K562 (cell line): ENCODE results near the gene CD46. TPM values are rescaled to one million over a fixed set of nuclear protein-coding genes. Genes with fewer than 3 reads are reported as not detected.

Experiments
- ATAC-seq: fragments of 200-7000 bp; cut with Tn5 transposase; 3 replicates; pipeline ENCODE4 v1.9.1; 2020; ENCODE audit warnings: moderate library complexity
- BruUV-seq: library from RNA; stranded (reverse); fragments of 400-500 nt; replicated peaks from 2 replicates; lab custom pipeline; 2021; lab: Mats Ljungman, UMichigan
- CTCF ChIA-PET: fragments of 300-600 bp; formaldehyde crosslinking; extraction: SDS; loops from one replicate; lab custom pipeline; 2021; ENCODE audit warnings: low intra/inter-chr PET ratio; lab: Yijun Ruan, JAX
- POLR2A ChIA-PET: fragments of 300-600, 350-650 bp; sonication (Branson Sonifier 250); formaldehyde crosslinking; extraction: SDS; loops from one replicate; lab custom pipeline; 2021; ENCODE audit warnings: antibody characterized with exemption, inconsistent platforms; lab: Yijun Ruan, JAX
- DNase-seq, 4 experiments: peaks; one replicate each; pipeline versions ENCODE4 v3.0.0 to v3.0.0-alpha.2; 2011 to 2018; ENCODE audit warnings: low spot score in 3 of 4, mixed read lengths in 3 of 4; ENCODE audit errors: extremely low read depth in 1 of 4
- FAIRE-seq: peaks from 2 replicates; lab custom pipeline; 2011; peaks lifted over from hg19 to GRCh38; lab: Jason Lieb, UNC
- H2AFZ ChIP-seq: 2 replicates; pipeline ENCODE4 v1.6.0; 2011; ENCODE audit warnings: low read depth, low read length, control low read depth, inconsistent platforms
- H3K27ac ChIP-seq: fragments of 200-600 bp; 3 replicates; pipeline ENCODE4 v1.8.0; 2011; ENCODE audit warnings: low read depth, mild to moderate bottlenecking, control low read depth, inconsistent platforms, low read length, moderate library complexity, mixed read lengths; ENCODE audit errors: extremely low read depth
- H3K27me3 ChIP-seq, 2 experiments: fragments of 300-600 bp in 1 of 2; 2 replicates in 1 of 2; 3 replicates in 1 of 2; pipeline versions ENCODE4 v1.6.0 to v1.8.0; 2011; ENCODE audit warnings: inconsistent platforms in 2 of 2, low read length in 2 of 2, mild to moderate bottlenecking in 1 of 2, mixed read lengths in 1 of 2, moderate library complexity in 1 of 2; ENCODE audit not compliant: control insufficient read depth in 2 of 2, insufficient read depth in 2 of 2
- H3K36me3 ChIP-seq: fragments of 300-600 bp; 3 replicates; pipeline ENCODE4 v1.8.0; 2011; ENCODE audit warnings: mild to moderate bottlenecking, low read length, inconsistent platforms; ENCODE audit not compliant: control insufficient read depth, insufficient read depth
- H3K4me1 ChIP-seq, 2 experiments: fragments of 200-600 bp in 1 of 2; replicated peaks in 1 of 2; 2 replicates in 1 of 2; 3 replicates in 1 of 2; pipeline versions ENCODE4 v1.5.1 to v1.8.0; 2011; ENCODE audit warnings: inconsistent platforms in 2 of 2, low read length in 2 of 2, mild to moderate bottlenecking in 1 of 2, mixed read lengths in 1 of 2, moderate library complexity in 1 of 2; ENCODE audit not compliant: control insufficient read depth in 2 of 2, insufficient read depth in 2 of 2
- H3K4me2 ChIP-seq: 2 replicates; pipeline ENCODE4 v1.6.1; 2011; ENCODE audit warnings: low read length, control low read depth, inconsistent platforms, mixed read lengths; ENCODE audit not compliant: insufficient read depth
- H3K4me3 ChIP-seq: fragments of 200-600 bp; sonication (generic), shearing (Covaris generic); 2 replicates; pipeline ENCODE4 v1.5.1; 2016; ENCODE audit warnings: control low read depth, inconsistent platforms
- H3K79me2 ChIP-seq: fragments of 200-600 bp; 3 replicates; pipeline ENCODE4 v1.8.0; 2011; ENCODE audit warnings: low read length, inconsistent platforms; ENCODE audit not compliant: control insufficient read depth, insufficient read depth
- H3K9ac ChIP-seq, 2 experiments: 2 replicates each; pipeline versions ENCODE4 v1.6.0 to v1.6.1; 2011; ENCODE audit warnings: low read depth in 2 of 2, low read length in 2 of 2, control low read depth in 1 of 2, inconsistent platforms in 1 of 2, mild to moderate bottlenecking in 1 of 2, mixed read lengths in 1 of 2; ENCODE audit not compliant: insufficient read depth in 1 of 2
- H3K9me1 ChIP-seq: one replicate; pipeline ENCODE4 v1.6.0; 2011; ENCODE audit warnings: inconsistent platforms, mild to moderate bottlenecking, low read length, moderate library complexity; ENCODE audit not compliant: control insufficient read depth, insufficient read depth
- H3K9me3 ChIP-seq: replicated peaks from 2 replicates; pipeline ENCODE4 v1.5.1; 2011; ENCODE audit warnings: low read depth, low read length, inconsistent platforms; ENCODE audit not compliant: control insufficient read depth, insufficient read depth
- H4K20me1 ChIP-seq: replicated peaks from 2 replicates; pipeline ENCODE4 v1.6.1; 2011; ENCODE audit warnings: low read length, inconsistent platforms, mixed read lengths; ENCODE audit not compliant: control insufficient read depth, insufficient read depth
- BHLHE40 ChIP-seq: IDR thresholded peaks from 2 replicates; pipeline ENCODE4 v1.6.1; 2011; ENCODE audit warnings: low read length, improper control_type of control experiment
- BRD9 ChIP-seq: fragments of 450-650 bp; IDR thresholded peaks from 2 replicates; pipeline ENCODE4 v1.6.1; 2018; ENCODE audit warnings: low read depth; ENCODE audit not compliant: partially characterized antibody
- ETV5 ChIP-seq: sonication (generic); formaldehyde crosslinking; IDR thresholded peaks from 2 replicates; pipeline ENCODE4 v1.4.0; 2020; ENCODE audit warnings: low read depth, mild to moderate bottlenecking, missing genetic modification reagents
- NR1H2 ChIP-seq: sonication (generic); formaldehyde crosslinking; IDR thresholded peaks from 2 replicates; pipeline ENCODE4 v1.4.0; 2020; ENCODE audit warnings: mild to moderate bottlenecking, missing genetic modification reagents
- RCOR1 ChIP-seq, 2 experiments: IDR thresholded peaks; 2 replicates each; pipeline ENCODE4 v1.6.1; 2012; ENCODE audit warnings: low read depth in 2 of 2, low read length in 2 of 2, borderline replicate concordance in 1 of 2, improper control_type of control experiment in 1 of 2
- SIN3A ChIP-seq, 2 experiments: fragments of 150-350 bp in 1 of 2; IDR thresholded peaks; 2 replicates each; pipeline ENCODE4 v1.6.1; 2011 to 2016; ENCODE audit warnings: borderline replicate concordance in 2 of 2, low read depth in 2 of 2, low read length in 2 of 2, mild to moderate bottlenecking in 2 of 2, moderate library complexity in 2 of 2; ENCODE audit not compliant: control insufficient read depth in 1 of 2
- VEZF1 ChIP-seq: fragments of 200-800 bp; sonication (Bioruptor generic); IDR thresholded peaks from 2 replicates; pipeline ENCODE4 v1.6.1; 2017; ENCODE audit warnings: missing genetic modification characterization, missing compliant biosample characterization
- WHSC1 ChIP-seq: IDR thresholded peaks from one replicate; pipeline ENCODE4 v1.6.1; 2012; ENCODE audit warnings: low read length, control low read depth, inconsistent platforms
- ZBTB17 ChIP-seq: fragments of 450-650 bp; formaldehyde crosslinking; IDR thresholded peaks from 2 replicates; pipeline ENCODE4 v1.4.0; 2020; ENCODE audit warnings: mild to moderate bottlenecking
- ZNF253 ChIP-seq: fragments of 250-450 bp; sonication (Bioruptor Pico); conservative IDR thresholded peaks from 2 replicates; pipeline ENCODE4 v1.6.1; 2021; ENCODE audit warnings: mild to moderate bottlenecking
- WGBS: fragments of 100-300 bp; shearing (Covaris generic); methylation state at CpG from one replicate; pipeline ENCODE4 v1.1.6; 2016; ENCODE audit warnings: low coverage, mixed read lengths; ENCODE audit not compliant: insufficient coverage; ENCODE audit errors: missing lambda C conversion rate; 5-methylcytosine and 5-hydroxymethylcytosine counted together
- in situ Hi-C: fragments of 300-500 bp; cut with MboI; formaldehyde crosslinking; loops from 4 replicates; pipeline ENCODE4 v1.15.0; 2018; ENCODE audit warnings: inconsistent platforms, mixed read lengths
- intact Hi-C: fragments of 100-400 bp; cut with micrococcal nuclease; formaldehyde crosslinking; loops from 2 replicates; pipeline ENCODE4 v1.14.2; 2022
- polyA plus RNA-seq, 8 experiments: library from polyadenylated mRNA; depleted of rRNA in 4 of 8; stranded (reverse) in 5 of 8; unstranded in 3 of 8; fragments of >200 nt; fragmentation: Nextera tagmentation in 2 of 8; fragmentation: Illumina TruSeq in 1 of 8; extraction: Ambion mirVana in 2 of 8; extraction: Trizol in 1 of 8; gene quantifications; 2 replicates each; pipeline versions ENCODE4 v1.2.1 to v1.2.3, GENCODE V29; 2011 to 2014; ENCODE audit warnings: inconsistent platforms in 1 of 8, missing spikeins in 1 of 8
- total RNA-seq, 7 experiments: library from RNA; depleted of rRNA in 6 of 7; stranded (reverse); fragments of >200 nt in 6 of 7; fragmentation: Illumina TruSeq in 2 of 7; extraction: Trizol in 2 of 7; gene quantifications; 2 replicates each; pipeline versions ENCODE4 v1.2.1 to v1.2.3, GENCODE V29; 2011 to 2021; ENCODE audit warnings: low replicate concordance in 1 of 7

The CD46 gene
- total and polyA plus RNA-seq, 9 of the 15 experiments (the other 6 are each of a cell fraction or from before 2014, with no cell fraction given): 87.9 to 374 (median 156) TPM

- no peak for TF ChIP-seq RCOR1 (IDR thresholded peaks at IDR 0.05; ENCODE audit: borderline replicate concordance in 1 of 2, low read depth in 2 of 2, low read length in 2 of 2)
Observed at GRCh38 chr1:207713529-207713928, 38.3 kb upstream of the CD46 start (continued).

- no peak overlapping the region for H2AFZ ChIP-seq
- no peak for TF ChIP-seq BHLHE40
- no peak for TF ChIP-seq WHSC1
- TF ChIP-seq ETV5 (CRISPR knock-in tag): no peak
- TF ChIP-seq NR1H2 (CRISPR knock-in tag): no peak
- TF ChIP-seq SIN3A (IDR thresholded peaks at IDR 0.05; ENCODE audit: borderline replicate concordance in 2 of 2, control insufficient read depth in 1 of 2, low read depth in 2 of 2, low read length in 2 of 2): no peak
- no peak for TF ChIP-seq ZNF253 (CRISPR knock-in tag)
- TF ChIP-seq VEZF1: no peak
- no peak for TF ChIP-seq ZBTB17 (CRISPR knock-in tag)
- no peak for TF ChIP-seq BRD9
- TF ChIP-seq, all 486 proteins: peak for 0
- in situ Hi-C loops: no loop called here
- H3K9me3 ChIP-seq: 0 out of 2 replicates have a peak, but pooled peaks cover 3% of the 10 kb centered on the region
- POLR2A ChIA-PET: interaction anchor here (1.0 kb wide), 1 partner anchor 8 kb away, joined by 3 read pairs; no protein-coding TSS in a partner anchor
- 71% methylated on average over 2 of the region's 2 CpGs for WGBS
- no peak for FAIRE-seq
- no TSS peak for BruUV-seq
- no peak for DNase-seq
- no peaks in the 10 kb centered on the region for H3K9me1 ChIP-seq
- CTCF ChIA-PET: interaction anchor here (0.6 kb wide), 1 partner anchor 30 kb away, joined by 3 read pairs; no protein-coding TSS in a partner anchor
- H3K27me3 ChIP-seq: no peaks in the 10 kb centered on the region
- no peak overlapping the region for H3K9ac ChIP-seq
- no peak overlapping the region for H3K4me3 ChIP-seq
- no peaks in the 10 kb centered on the region for H3K4me1 ChIP-seq
- H3K79me2 ChIP-seq: no peaks in the 10 kb centered on the region
- H3K4me2 ChIP-seq: no peak overlapping the region
- no peak overlapping the region for H3K27ac ChIP-seq
- no peaks in the 10 kb centered on the region for H4K20me1 ChIP-seq
- intact Hi-C loops: loop anchor here (10.0 kb wide), 1 partner anchor 246 kb away; no protein-coding TSS in a partner anchor
- no peak for ATAC-seq
- peaks cover 29% of the 10 kb centered on the region for H3K36me3 ChIP-seq
Observed at GRCh38 chr1:207719234-207719633, 32.6 kb upstream of the CD46 start.
